ENCODE measurements around the gene SPATS2.

- TF ChIP-seq CTCF (IDR thresholded peaks at IDR 0.05): no peak
- no peak for TF ChIP-seq POLR2A (IDR thresholded peaks at IDR 0.05)
Observed at GRCh38 chr12:49546481-49546880, 179.2 kb downstream of the SPATS2 start.

All from transverse colon (tissue), 3 donors.